T1000 (cell line): ENCODE data around the gene PLAU.
"Not testable (repeated sequence)": the region's sequence is repeated elsewhere in the genome, so short reads cannot be mapped to it uniquely, and the experiment has no call there.

ENCODE experiments used
- DNase-seq: peaks from one replicate; lab custom pipeline; 2025; ENCODE audit warnings: mixed read lengths; lab: John Stamatoyannopoulos, UW

Gene PLAU

GRCh38 chr10:73950155-73950948, 39.4 kb downstream of the PLAU start:
- no peak for DNase-seq

- no peak for DNase-seq
Observed at GRCh38 chr10:73953665-73954064, 42.7 kb downstream of the PLAU start.

GRCh38 chr10:73954737-73955136, 43.8 kb downstream of the PLAU start:
- DNase-seq: no peak

- no peak for DNase-seq
Observed at GRCh38 chr10:73955719-73956118, 44.8 kb downstream of the PLAU start.

GRCh38 chr10:73956476-73957359, 45.8 kb downstream of the PLAU start:
- DNase-seq: no peak

GRCh38 chr10:73959484-73960243, 48.7 kb downstream of the PLAU start:
- no peak for DNase-seq

- DNase-seq: no peak
Observed at GRCh38 chr10:73962386-73962785, 51.5 kb downstream of the PLAU start.

- DNase-seq: not testable (repeated sequence)
Observed at GRCh38 chr10:73963533-73963932, 52.6 kb downstream of the PLAU start.

GRCh38 chr10:73964743-73965142, 53.8 kb downstream of the PLAU start:
- DNase-seq: no peak

- DNase-seq: not testable (repeated sequence)
Observed at GRCh38 chr10:73965267-73965889, 54.4 kb downstream of the PLAU start.

GRCh38 chr10:73965890-73966768, 55.2 kb downstream of the PLAU start:
- DNase-seq: peak; percentile 93

GRCh38 chr10:73967022-73967429, 56.1 kb downstream of the PLAU start:
- no peak for DNase-seq
